Vagina (tissue), 2 donors: ENCODE data around the gene B3GALT4. TPM values are rescaled to one million over a fixed set of nuclear protein-coding genes. Genes with fewer than 3 reads are reported as not detected.

Experiments
- DNase-seq, 2 donors: peaks; one replicate each; pipeline ENCODE4 v3.0.0-alpha.2; 2017; ENCODE audit errors: extremely low spot score in 2 of 2
- H3K27ac ChIP-seq: fragments of 200-600 bp; sonication (generic); one replicate; pipeline ENCODE4 v1.5.1; 2019
- H3K27me3 ChIP-seq: fragments of 200-600 bp; sonication (generic); one replicate; pipeline ENCODE4 v1.5.1; 2019
- H3K36me3 ChIP-seq, 2 donors: fragments of 200-600 bp; sonication (generic); one replicate each; pipeline ENCODE4 v1.5.1; 2017 to 2019
- H3K4me1 ChIP-seq: fragments of 200-600 bp; sonication (generic); one replicate; pipeline ENCODE4 v1.5.1; 2019
- H3K4me3 ChIP-seq, 2 donors: fragments of 200-600 bp; sonication (generic); 1 replicate in 1 of 2; 2 replicates in 1 of 2; pipeline ENCODE4 v1.5.1; 2016 to 2019
- H3K9me3 ChIP-seq: fragments of 200-600 bp; sonication (generic); one replicate; pipeline ENCODE4 v1.5.1; 2019
- CTCF ChIP-seq, 3 experiments: fragments of 450-650 bp in 2 of 3; fragments of 200-600 bp in 1 of 3; sonication (generic) in 1 of 3; IDR thresholded peaks; one replicate each; pipeline ENCODE4 v1.5.1; 2017 to 2019; ENCODE audit warnings: antibody characterized with exemption in 3 of 3, mild to moderate bottlenecking in 2 of 3, moderate library complexity in 2 of 3
- POLR2A ChIP-seq, 2 donors: fragments of 450-650 bp; IDR thresholded peaks; one replicate each; pipeline ENCODE4 v1.6.1; 2017; ENCODE audit warnings: antibody characterized with exemption in 2 of 2, mild to moderate bottlenecking in 2 of 2, moderate library complexity in 2 of 2
- POLR2AphosphoS5 ChIP-seq, 2 donors: sonication (generic); formaldehyde crosslinking; IDR thresholded peaks; one replicate each; pipeline ENCODE4 v1.9.0; 2017; ENCODE audit warnings: antibody characterized with exemption in 2 of 2, mild to moderate bottlenecking in 2 of 2, low read depth in 1 of 2; ENCODE audit not compliant: insufficient read depth in 1 of 2
- intact Hi-C: fragments of 100-400 bp; cut with DNase I; formaldehyde crosslinking; loops from one replicate; pipeline ENCODE4 v1.15.1; 2023
- total RNA-seq: library from RNA; depleted of rRNA; stranded (reverse); fragments of >200 nt; gene quantifications from one replicate; pipeline ENCODE4 v1.2.3, GENCODE V29; 2016

B3GALT4 gene
- total RNA-seq, 1 donor from 2014 or later, result 14.0 TPM

DNA sequence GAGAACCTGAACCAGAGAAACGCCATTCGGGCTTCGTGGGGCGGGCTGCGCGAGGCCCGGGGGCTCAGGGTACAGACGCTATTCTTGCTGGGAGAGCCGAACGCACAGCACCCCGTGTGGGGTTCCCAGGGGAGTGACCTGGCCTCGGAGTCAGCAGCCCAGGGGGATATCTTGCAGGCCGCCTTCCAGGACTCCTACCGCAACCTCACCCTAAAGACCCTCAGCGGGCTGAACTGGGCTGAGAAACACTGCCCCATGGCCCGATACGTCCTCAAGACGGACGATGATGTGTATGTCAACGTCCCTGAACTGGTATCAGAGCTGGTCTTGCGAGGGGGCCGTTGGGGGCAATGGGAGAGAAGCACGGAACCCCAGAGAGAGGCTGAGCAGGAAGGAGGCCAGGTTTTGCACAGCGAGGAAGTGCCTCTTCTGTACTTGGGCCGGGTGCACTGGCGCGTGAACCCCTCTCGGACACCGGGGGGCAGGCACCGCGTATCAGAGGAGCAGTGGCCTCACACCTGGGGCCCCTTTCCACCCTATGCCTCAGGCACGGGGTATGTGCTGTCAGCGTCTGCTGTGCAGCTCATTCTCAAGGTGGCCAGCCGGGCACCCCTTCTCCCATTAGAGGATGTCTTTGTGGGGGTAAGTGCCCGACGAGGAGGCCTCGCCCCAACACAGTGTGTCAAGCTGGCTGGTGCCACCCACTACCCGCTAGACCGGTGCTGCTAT is 904 bp downstream of the B3GALT4 start:
- peaks cover 50% of the 10 kb centered on the region for H3K4me1 ChIP-seq
- peak overlapping the region; percentile 61 to 86 for H3K4me3 ChIP-seq
- TF ChIP-seq POLR2AphosphoS5 (IDR thresholded peaks at IDR 0.05; ENCODE audit: insufficient read depth in 1 of 2, low read depth in 1 of 2), result no peak
- TF ChIP-seq POLR2A (IDR thresholded peaks at IDR 0.05), result no peak
- no peak for TF ChIP-seq CTCF (IDR thresholded peaks at IDR 0.05)
- H3K27ac ChIP-seq, result peak overlapping the region; percentile 86
- H3K9me3 ChIP-seq, result no peaks in the 10 kb centered on the region
- H3K27me3 ChIP-seq, result no peaks in the 10 kb centered on the region
- no peak for DNase-seq
- peaks cover 0 to 45% of the 10 kb centered on the region in 2 donors for H3K36me3 ChIP-seq
- intact Hi-C loops, result loop anchor here (5.0 kb wide), 1 partner anchor 299 kb away; no protein-coding TSS in a partner anchor

DNA sequence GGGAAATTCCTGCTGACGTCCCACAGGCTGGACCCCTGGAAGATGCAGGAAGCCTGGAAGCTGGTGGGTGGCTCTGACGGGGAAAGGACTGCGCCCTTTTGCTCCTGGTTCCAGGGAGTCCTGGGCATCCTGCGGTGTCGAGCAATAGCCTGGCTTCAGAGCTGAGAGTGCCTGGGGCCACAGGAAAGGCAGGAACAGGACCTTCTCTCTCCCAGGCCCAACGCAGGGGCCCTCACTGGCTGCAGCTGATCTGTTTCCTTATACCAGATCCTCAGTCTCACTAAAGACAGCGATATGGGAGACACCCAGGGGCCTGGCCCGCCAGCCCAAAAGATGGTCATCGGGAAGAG is 1.4 kb downstream of the B3GALT4 start:
- Histone ChIP-seq H3K27me3 (no peaks in the 10 kb centered on the region), H3K36me3 (peaks cover 0 to 48% of the 10 kb centered on the region in 2 donors), H3K4me1 (peaks cover 45% of the 10 kb centered on the region), H3K4me3 (peak overlapping the region in 1 of 2 donors; percentile 61), H3K27ac (no peak overlapping the region), H3K9me3 (no peaks in the 10 kb centered on the region)
- no peak for DNase-seq
- no peak for TF ChIP-seq CTCF (IDR thresholded peaks at IDR 0.05)
- no peak for TF ChIP-seq POLR2AphosphoS5 (IDR thresholded peaks at IDR 0.05; ENCODE audit: insufficient read depth in 1 of 2, low read depth in 1 of 2)
- intact Hi-C loops, result loop anchor here (5.0 kb wide), 1 partner anchor 299 kb away; no protein-coding TSS in a partner anchor

- DNase-seq, result no peak
- Histone ChIP-seq H3K36me3 (peaks cover 0 to 51% of the 10 kb centered on the region in 2 donors), H3K4me3 (no peak overlapping the region), H3K27ac (no peak overlapping the region), H3K27me3 (no peaks in the 10 kb centered on the region), H3K9me3 (no peaks in the 10 kb centered on the region), H3K4me1 (peaks cover 40% of the 10 kb centered on the region)
- TF ChIP-seq CTCF (IDR thresholded peaks at IDR 0.05), result no peak
- no peak for TF ChIP-seq POLR2AphosphoS5 (IDR thresholded peaks at IDR 0.05; ENCODE audit: insufficient read depth in 1 of 2, low read depth in 1 of 2)
- TF ChIP-seq POLR2A (IDR thresholded peaks at IDR 0.05), result no peak
- intact Hi-C loops, result loop anchor here (5.0 kb wide), 1 partner anchor 298 kb away; no protein-coding TSS in a partner anchor
These were observed 1.9 kb downstream of the B3GALT4 start for GRCh38 chr6:33278810-33279209.

GRCh38 chr6:33279257-33279695 is 2.4 kb downstream of the B3GALT4 start:
- no peak overlapping the region for H3K27ac ChIP-seq
- no peak for DNase-seq
- no peak for TF ChIP-seq POLR2A (IDR thresholded peaks at IDR 0.05)
- TF ChIP-seq POLR2AphosphoS5 (IDR thresholded peaks at IDR 0.05; ENCODE audit: insufficient read depth in 1 of 2, low read depth in 1 of 2), result no peak
- no peak for TF ChIP-seq CTCF (IDR thresholded peaks at IDR 0.05)
- H3K9me3 ChIP-seq, result no peaks in the 10 kb centered on the region
- intact Hi-C loops, result loop anchor here (5.0 kb wide), 1 partner anchor 298 kb away; no protein-coding TSS in a partner anchor
- H3K36me3 ChIP-seq, result peaks cover 0 to 51% of the 10 kb centered on the region in 2 donors
- H3K4me3 ChIP-seq, result no peak overlapping the region
- peaks cover 36% of the 10 kb centered on the region for H3K4me1 ChIP-seq
- H3K27me3 ChIP-seq, result no peaks in the 10 kb centered on the region

- no peaks in the 10 kb centered on the region for H3K27me3 ChIP-seq
- H3K9me3 ChIP-seq, result no peaks in the 10 kb centered on the region
- no peak overlapping the region for H3K27ac ChIP-seq
- H3K4me3 ChIP-seq, result no peak overlapping the region
- peaks cover 0 to 54% of the 10 kb centered on the region in 2 donors for H3K36me3 ChIP-seq
- no peak for TF ChIP-seq POLR2AphosphoS5 (IDR thresholded peaks at IDR 0.05; ENCODE audit: insufficient read depth in 1 of 2, low read depth in 1 of 2)
- no peak for TF ChIP-seq POLR2A (IDR thresholded peaks at IDR 0.05)
- no peak for TF ChIP-seq CTCF (IDR thresholded peaks at IDR 0.05)
- intact Hi-C loops, result loop anchor here (5.0 kb wide), 1 partner anchor 297 kb away; no protein-coding TSS in a partner anchor
- H3K4me1 ChIP-seq, result peaks cover 28% of the 10 kb centered on the region
- DNase-seq, result no peak
These were observed 3.1 kb downstream of the B3GALT4 start for GRCh38 chr6:33279971-33280511.
